K562 (cell line): Measurements from ENCODE around the gene RABGAP1L. TPM values are rescaled to one million over a fixed set of nuclear protein-coding genes. Genes with fewer than 3 reads are reported as not detected.

Experiments
- DNMT1 ChIP-seq: fragments of 450-650 bp; IDR thresholded peaks from 2 replicates; pipeline ENCODE4 v1.6.1; 2016; ENCODE audit warnings: antibody characterized with exemption, mild to moderate bottlenecking
- LARP7 ChIP-seq: fragments of 450-650 bp; IDR thresholded peaks from 2 replicates; pipeline ENCODE4 v1.6.1; 2016
- PHF21A ChIP-seq: fragments of 450-650 bp; IDR thresholded peaks from 2 replicates; pipeline ENCODE4 v1.6.1; 2017; ENCODE audit warnings: low read depth, borderline replicate concordance
- PHTF2 ChIP-seq: fragments of 250-450 bp; sonication (Bioruptor Pico); IDR thresholded peaks from 2 replicates; pipeline ENCODE4 v1.5.0; 2021; ENCODE audit warnings: mild to moderate bottlenecking
- ZBTB1 ChIP-seq: sonication (generic); formaldehyde crosslinking; IDR thresholded peaks from 2 replicates; pipeline ENCODE4 v1.8.1; 2023; ENCODE audit warnings: missing genetic modification reagents, low read depth, mild to moderate bottlenecking, borderline replicate concordance
- ZBTB7A ChIP-seq: IDR thresholded peaks from 2 replicates; pipeline ENCODE4 v1.6.1; 2011; ENCODE audit warnings: low read depth, mild to moderate bottlenecking, low read length, moderate library complexity, borderline replicate concordance; ENCODE audit not compliant: control insufficient read depth
- ZBTB8A ChIP-seq: fragments of 450-650 bp; IDR thresholded peaks from 2 replicates; pipeline ENCODE4 v1.6.1; 2018; ENCODE audit warnings: mild to moderate bottlenecking, moderate library complexity; ENCODE audit not compliant: partially characterized antibody
- ZNF274 ChIP-seq: IDR thresholded peaks from 2 replicates; pipeline ENCODE4 v1.6.1; 2011; ENCODE audit warnings: low read depth, mild to moderate bottlenecking, low read length, moderate library complexity, borderline replicate concordance
- ZNF282 ChIP-seq: sonication (generic); formaldehyde crosslinking; IDR thresholded peaks from 2 replicates; pipeline ENCODE4 v1.8.1; 2023; ENCODE audit warnings: missing genetic modification reagents
- ZNF408 ChIP-seq: fragments of 250-450 bp; sonication (Bioruptor Pico); IDR thresholded peaks from 2 replicates; pipeline ENCODE4 v1.4.0; 2020; ENCODE audit warnings: low read depth, mild to moderate bottlenecking, moderate library complexity
- ZNF583 ChIP-seq: fragments of 250-450 bp; sonication (Bioruptor Pico); IDR thresholded peaks from 2 replicates; pipeline ENCODE4 v1.4.0; 2020
- ZNF76 ChIP-seq: fragments of 250-450 bp; sonication (Bioruptor Pico); IDR thresholded peaks from 2 replicates; pipeline ENCODE4 v1.4.0; 2020; ENCODE audit warnings: mild to moderate bottlenecking, moderate library complexity, borderline replicate concordance
- ZNF77 ChIP-seq: fragments of 250-450 bp; sonication (Bioruptor Pico); IDR thresholded peaks from 2 replicates; pipeline ENCODE4 v1.5.0; 2020
- polyA plus RNA-seq, 8 experiments: library from polyadenylated mRNA; depleted of rRNA in 4 of 8; stranded (reverse) in 5 of 8; unstranded in 3 of 8; fragments of >200 nt; fragmentation: Nextera tagmentation in 2 of 8; fragmentation: Illumina TruSeq in 1 of 8; extraction: Ambion mirVana in 2 of 8; extraction: Trizol in 1 of 8; gene quantifications; 2 replicates each; pipeline versions ENCODE4 v1.2.1 to v1.2.3, GENCODE V29; 2011 to 2014; ENCODE audit warnings: inconsistent platforms in 1 of 8, missing spikeins in 1 of 8
- total RNA-seq, 7 experiments: library from RNA; depleted of rRNA in 6 of 7; stranded (reverse); fragments of >200 nt in 6 of 7; fragmentation: Illumina TruSeq in 2 of 7; extraction: Trizol in 2 of 7; gene quantifications; 2 replicates each; pipeline versions ENCODE4 v1.2.1 to v1.2.3, GENCODE V29; 2011 to 2021; ENCODE audit warnings: low replicate concordance in 1 of 7
- TF ChIP-seq, protein P1 (sequence below): fragments of 250-450 bp; sonication (Bioruptor Pico); IDR thresholded peaks from 2 replicates; pipeline ENCODE4 v1.4.0; 2020; ENCODE audit warnings: mild to moderate bottlenecking
- TF ChIP-seq, protein P2 (sequence below): IDR thresholded peaks from 2 replicates; pipeline ENCODE4 v1.6.1; 2012; ENCODE audit warnings: low read depth, low read length, improper control_type of control experiment, borderline replicate concordance
- TF ChIP-seq, protein P3 (sequence below): fragments of 450-650 bp; IDR thresholded peaks from 2 replicates; pipeline ENCODE4 v1.6.1; 2016; ENCODE audit warnings: missing biosample characterization, missing genetic modification characterization
- TF ChIP-seq, protein P4 (sequence below): IDR thresholded peaks from 2 replicates; pipeline ENCODE4 v1.6.1; 2014; ENCODE audit warnings: antibody characterized with exemption
- TF ChIP-seq, protein P5 (sequence below): fragments of 450-650 bp; formaldehyde crosslinking; IDR thresholded peaks from 2 replicates; pipeline ENCODE4 v1.4.0; 2022; ENCODE audit warnings: missing genetic modification characterization
- TF ChIP-seq, protein P6 (sequence below): fragments of 450-650 bp; IDR thresholded peaks from 2 replicates; pipeline ENCODE4 v1.6.1; 2016; ENCODE audit warnings: antibody characterized with exemption

RABGAP1L gene
- total and polyA plus RNA-seq, 9 of the 15 experiments (the other 6 are each of a cell fraction or from before 2014, with no cell fraction given): 16.5 to 44.9 (median 26.7) TPM

DNA sequence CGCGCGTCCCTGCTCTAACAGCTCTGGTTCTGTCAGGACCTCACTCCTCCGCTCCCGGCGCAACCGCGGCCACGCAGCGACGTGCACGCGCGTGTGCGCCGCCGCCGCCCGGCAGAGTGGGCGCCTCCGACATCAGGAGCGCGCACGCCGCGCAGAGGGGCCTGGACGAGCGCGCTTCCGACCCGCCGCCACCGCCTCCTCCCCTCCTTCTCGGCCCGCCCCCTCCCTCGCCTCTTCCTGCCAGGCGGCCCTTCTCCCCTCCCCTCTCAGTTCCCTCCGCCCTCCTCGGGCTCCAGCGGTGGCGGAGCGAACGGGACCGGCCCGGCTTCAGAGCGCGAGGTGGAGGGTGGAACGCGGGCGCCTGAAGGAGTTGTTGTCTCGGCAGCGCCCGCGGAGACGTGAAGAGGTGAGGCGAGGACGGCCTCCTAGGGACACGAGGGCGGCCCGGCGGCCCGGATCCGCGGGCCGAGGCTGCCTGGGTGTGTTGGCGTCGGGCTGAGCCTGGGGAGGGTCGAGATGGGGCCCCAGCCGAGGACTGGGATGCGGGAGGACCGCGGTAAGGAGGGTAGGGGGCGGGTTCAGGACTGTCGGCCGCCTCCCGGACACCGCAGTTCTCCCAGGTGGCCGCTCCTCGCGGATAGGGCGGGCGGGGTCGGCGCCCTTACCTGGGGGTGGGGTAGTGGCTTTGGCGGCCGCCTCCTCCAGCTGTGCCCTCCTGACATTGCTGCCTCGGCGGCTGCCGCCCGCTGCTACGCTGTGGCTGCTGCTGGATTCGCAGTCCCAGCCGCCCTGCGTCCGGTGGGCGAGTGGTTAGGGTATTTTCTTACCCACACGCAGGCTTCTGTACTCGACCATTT, at the start of gene RABGAP1L (continued):
- TF ChIP-seq, protein P1, sequence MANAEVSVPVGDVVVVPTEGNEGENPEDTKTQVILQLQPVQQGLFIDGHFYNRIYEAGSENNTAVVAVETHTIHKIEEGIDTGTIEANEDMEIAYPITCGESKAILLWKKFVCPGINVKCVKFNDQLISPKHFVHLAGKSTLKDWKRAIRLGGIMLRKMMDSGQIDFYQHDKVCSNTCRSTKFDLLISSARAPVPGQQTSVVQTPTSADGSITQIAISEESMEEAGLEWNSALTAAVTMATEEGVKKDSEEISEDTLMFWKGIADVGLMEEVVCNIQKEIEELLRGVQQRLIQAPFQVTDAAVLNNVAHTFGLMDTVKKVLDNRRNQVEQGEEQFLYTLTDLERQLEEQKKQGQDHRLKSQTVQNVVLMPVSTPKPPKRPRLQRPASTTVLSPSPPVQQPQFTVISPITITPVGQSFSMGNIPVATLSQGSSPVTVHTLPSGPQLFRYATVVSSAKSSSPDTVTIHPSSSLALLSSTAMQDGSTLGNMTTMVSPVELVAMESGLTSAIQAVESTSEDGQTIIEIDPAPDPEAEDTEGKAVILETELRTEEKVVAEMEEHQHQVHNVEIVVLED (CRISPR knock-in tag): peak; percentile 96
- TF ChIP-seq LARP7: peak; percentile 78; the same call in 1 of the 2 replicates
- no peak for TF ChIP-seq ZNF77
- no peak; the same call in 1 of the 2 replicates for TF ChIP-seq ZNF76 (CRISPR knock-in tag)
- TF ChIP-seq ZNF583 (CRISPR knock-in tag): no peak; the same call in 1 of the 2 replicates
- TF ChIP-seq PHF21A: peak; percentile 86
- TF ChIP-seq, protein P2, sequence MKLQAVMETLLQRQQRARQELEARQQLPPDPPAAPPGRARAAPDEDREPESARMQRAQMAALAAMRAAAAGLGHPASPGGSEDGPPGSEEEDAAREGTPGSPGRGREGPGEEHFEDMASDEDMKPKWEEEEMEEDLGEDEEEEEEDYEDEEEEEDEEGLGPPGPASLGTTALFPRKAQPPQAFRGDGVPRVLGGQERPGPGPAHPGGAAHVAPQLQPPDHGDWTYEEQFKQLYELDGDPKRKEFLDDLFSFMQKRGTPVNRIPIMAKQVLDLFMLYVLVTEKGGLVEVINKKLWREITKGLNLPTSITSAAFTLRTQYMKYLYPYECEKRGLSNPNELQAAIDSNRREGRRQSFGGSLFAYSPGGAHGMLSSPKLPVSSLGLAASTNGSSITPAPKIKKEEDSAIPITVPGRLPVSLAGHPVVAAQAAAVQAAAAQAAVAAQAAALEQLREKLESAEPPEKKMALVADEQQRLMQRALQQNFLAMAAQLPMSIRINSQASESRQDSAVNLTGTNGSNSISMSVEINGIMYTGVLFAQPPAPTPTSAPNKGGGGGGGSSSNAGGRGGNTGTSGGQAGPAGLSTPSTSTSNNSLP: peak; percentile 16; the same call in 1 of the 2 replicates
- no peak for TF ChIP-seq ZNF408
- TF ChIP-seq, protein P3, sequence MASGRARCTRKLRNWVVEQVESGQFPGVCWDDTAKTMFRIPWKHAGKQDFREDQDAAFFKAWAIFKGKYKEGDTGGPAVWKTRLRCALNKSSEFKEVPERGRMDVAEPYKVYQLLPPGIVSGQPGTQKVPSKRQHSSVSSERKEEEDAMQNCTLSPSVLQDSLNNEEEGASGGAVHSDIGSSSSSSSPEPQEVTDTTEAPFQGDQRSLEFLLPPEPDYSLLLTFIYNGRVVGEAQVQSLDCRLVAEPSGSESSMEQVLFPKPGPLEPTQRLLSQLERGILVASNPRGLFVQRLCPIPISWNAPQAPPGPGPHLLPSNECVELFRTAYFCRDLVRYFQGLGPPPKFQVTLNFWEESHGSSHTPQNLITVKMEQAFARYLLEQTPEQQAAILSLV: no peak
- TF ChIP-seq PHTF2: no peak
- TF ChIP-seq, protein P4, sequence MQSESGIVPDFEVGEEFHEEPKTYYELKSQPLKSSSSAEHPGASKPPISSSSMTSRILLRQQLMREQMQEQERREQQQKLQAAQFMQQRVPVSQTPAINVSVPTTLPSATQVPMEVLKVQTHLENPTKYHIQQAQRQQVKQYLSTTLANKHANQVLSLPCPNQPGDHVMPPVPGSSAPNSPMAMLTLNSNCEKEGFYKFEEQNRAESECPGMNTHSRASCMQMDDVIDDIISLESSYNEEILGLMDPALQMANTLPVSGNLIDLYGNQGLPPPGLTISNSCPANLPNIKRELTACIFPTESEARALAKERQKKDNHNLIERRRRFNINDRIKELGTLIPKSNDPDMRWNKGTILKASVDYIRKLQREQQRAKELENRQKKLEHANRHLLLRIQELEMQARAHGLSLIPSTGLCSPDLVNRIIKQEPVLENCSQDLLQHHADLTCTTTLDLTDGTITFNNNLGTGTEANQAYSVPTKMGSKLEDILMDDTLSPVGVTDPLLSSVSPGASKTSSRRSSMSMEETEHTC: 0 out of 2 replicates have a peak, but pooled peaks have one; percentile 13
- no peak for TF ChIP-seq DNMT1
- no peak for TF ChIP-seq ZBTB8A
- TF ChIP-seq ZNF274: no peak
- TF ChIP-seq, protein P5, sequence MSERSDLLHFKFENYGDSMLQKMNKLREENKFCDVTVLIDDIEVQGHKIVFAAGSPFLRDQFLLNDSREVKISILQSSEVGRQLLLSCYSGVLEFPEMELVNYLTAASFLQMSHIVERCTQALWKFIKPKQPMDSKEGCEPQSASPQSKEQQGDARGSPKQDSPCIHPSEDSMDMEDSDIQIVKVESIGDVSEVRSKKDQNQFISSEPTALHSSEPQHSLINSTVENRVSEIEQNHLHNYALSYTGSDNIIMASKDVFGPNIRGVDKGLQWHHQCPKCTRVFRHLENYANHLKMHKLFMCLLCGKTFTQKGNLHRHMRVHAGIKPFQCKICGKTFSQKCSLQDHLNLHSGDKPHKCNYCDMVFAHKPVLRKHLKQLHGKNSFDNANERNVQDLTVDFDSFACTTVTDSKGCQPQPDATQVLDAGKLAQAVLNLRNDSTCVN (CRISPR knock-in tag): peak; percentile 79; the same call in 1 of the 2 replicates
- peak; percentile 91; the same call in 1 of the 2 replicates for TF ChIP-seq ZBTB7A
- TF ChIP-seq, protein P6, sequence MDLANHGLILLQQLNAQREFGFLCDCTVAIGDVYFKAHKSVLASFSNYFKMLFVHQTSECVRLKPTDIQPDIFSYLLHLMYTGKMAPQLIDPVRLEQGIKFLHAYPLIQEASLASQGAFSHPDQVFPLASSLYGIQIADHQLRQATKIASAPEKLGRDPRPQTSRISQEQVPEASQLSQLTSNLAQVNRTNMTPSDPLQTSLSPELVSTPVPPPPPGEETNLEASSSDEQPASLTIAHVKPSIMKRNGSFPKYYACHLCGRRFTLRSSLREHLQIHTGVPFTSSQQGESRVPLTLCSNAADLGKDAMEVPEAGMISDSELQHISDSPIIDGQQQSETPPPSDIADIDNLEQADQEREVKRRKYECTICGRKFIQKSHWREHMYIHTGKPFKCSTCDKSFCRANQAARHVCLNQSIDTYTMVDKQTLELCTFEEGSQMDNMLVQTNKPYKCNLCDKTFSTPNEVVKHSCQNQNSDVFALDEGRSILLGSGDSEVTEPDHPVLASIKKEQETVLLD: no peak; the same call in none of the 2 replicates
- no peak for TF ChIP-seq ZNF282 (CRISPR knock-in tag)
- peak; percentile 63 for TF ChIP-seq ZBTB1 (CRISPR knock-in tag)
